Endothelial cell of umbilical vein (primary cell): Measurements from ENCODE around the gene LITAF. TPM values are rescaled to one million over a fixed set of nuclear protein-coding genes. Genes with fewer than 3 reads are reported as not detected.

ENCODE experiments used
- BruUV-seq: library from RNA; stranded (reverse); fragments of 400-500 nt; replicated peaks from 2 replicates; lab custom pipeline; 2021; lab: Mats Ljungman, UMichigan
- CTCF ChIA-PET: fragments of 300-600, 350-600 bp; sonication (Branson Sonifier 250); formaldehyde crosslinking; loops from one replicate; lab custom pipeline; 2021; ENCODE audit warnings: antibody characterized with exemption, inconsistent platforms; lab: Charles Lee
- POLR2A ChIA-PET: fragments of 300-600, 350-600 bp; sonication (Branson Sonifier 250); formaldehyde crosslinking; loops from one replicate; lab custom pipeline; 2021; ENCODE audit warnings: antibody characterized with exemption, inconsistent platforms; lab: Charles Lee
- DNase-seq: peaks from one replicate; pipeline ENCODE4 v3.0.0-alpha.2; 2011; ENCODE audit warnings: low read depth, low spot score
- FAIRE-seq: peaks from 2 replicates; lab custom pipeline; 2011; peaks lifted over from hg19 to GRCh38; lab: Jason Lieb, UNC
- H2AFZ ChIP-seq: 2 replicates; pipeline ENCODE4 v1.6.0; 2012; ENCODE audit warnings: low read depth, low read length, control low read depth, inconsistent platforms
- H3K27ac ChIP-seq: 2 replicates; pipeline ENCODE4 v1.5.1; 2011; ENCODE audit warnings: low read depth, mild to moderate bottlenecking, control low read depth, low read length, moderate library complexity; ENCODE audit not compliant: insufficient read depth
- H3K27me3 ChIP-seq, 2 experiments: 2 replicates each; pipeline versions ENCODE4 v1.6.0 to v1.6.1; 2011; ENCODE audit warnings: low read length in 2 of 2, mixed read lengths in 1 of 2; ENCODE audit not compliant: control insufficient read depth in 2 of 2, insufficient read depth in 2 of 2
- H3K36me3 ChIP-seq, 2 experiments: 2 replicates in 1 of 2; 3 replicates in 1 of 2; pipeline ENCODE4 v1.5.1; 2011; ENCODE audit warnings: low read length in 2 of 2, mild to moderate bottlenecking in 1 of 2, moderate library complexity in 1 of 2; ENCODE audit not compliant: control insufficient read depth in 2 of 2, insufficient read depth in 2 of 2; ENCODE audit errors: extremely low read depth in 1 of 2
- H3K4me1 ChIP-seq: 3 replicates; pipeline ENCODE4 v1.5.1; 2011; ENCODE audit warnings: mild to moderate bottlenecking, low read length; ENCODE audit not compliant: control insufficient read depth, insufficient read depth; ENCODE audit errors: extremely low read depth
- H3K4me2 ChIP-seq: 2 replicates; pipeline ENCODE4 v1.6.1; 2011; ENCODE audit warnings: low read length, control low read depth, mixed read lengths; ENCODE audit not compliant: insufficient read depth
- H3K4me3 ChIP-seq, 3 experiments: fragments of 200-600 bp in 1 of 3; sonication (generic), shearing (Covaris generic) in 1 of 3; replicated peaks in 1 of 3; 2 replicates each; pipeline ENCODE4 v1.5.1; 2011 to 2016; ENCODE audit warnings: control low read depth in 3 of 3, low read length in 3 of 3, mild to moderate bottlenecking in 2 of 3, inconsistent platforms in 1 of 3, low read depth in 1 of 3, moderate library complexity in 1 of 3; ENCODE audit not compliant: insufficient read depth in 1 of 3
- H3K79me2 ChIP-seq: 2 replicates; pipeline ENCODE4 v1.6.0; 2012; ENCODE audit warnings: low read length, inconsistent platforms; ENCODE audit not compliant: control insufficient read depth, insufficient read depth
- H3K9ac ChIP-seq: replicated peaks from 2 replicates; pipeline ENCODE3; 2011; ENCODE audit warnings: low read length, control low read depth; ENCODE audit not compliant: insufficient read depth; ENCODE audit errors: extremely low read depth
- H3K9me1 ChIP-seq: replicated peaks from 3 replicates; pipeline ENCODE4 v1.6.0; 2011; ENCODE audit warnings: mild to moderate bottlenecking, low read length; ENCODE audit not compliant: control insufficient read depth, insufficient read depth; ENCODE audit errors: extremely low read depth
- H3K9me3 ChIP-seq: replicated peaks from 2 replicates; pipeline ENCODE4 v1.5.1; 2012; ENCODE audit warnings: low read length, inconsistent platforms; ENCODE audit not compliant: control insufficient read depth, insufficient read depth
- H4K20me1 ChIP-seq: replicated peaks from 2 replicates; pipeline ENCODE3; 2011; ENCODE audit warnings: mild to moderate bottlenecking, low read length; ENCODE audit not compliant: control insufficient read depth, insufficient read depth; ENCODE audit errors: extremely low read depth
- EZH2 ChIP-seq: IDR thresholded peaks from 2 replicates; pipeline ENCODE4 v1.6.1; 2012; ENCODE audit warnings: borderline replicate concordance, low read depth, mild to moderate bottlenecking, moderate library complexity, low read length, inconsistent platforms; ENCODE audit not compliant: severe bottlenecking
- FOS ChIP-seq: IDR thresholded peaks from 2 replicates; pipeline ENCODE4 v1.6.1; 2011; ENCODE audit warnings: mild to moderate bottlenecking, low read length, moderate library complexity, borderline replicate concordance; ENCODE audit not compliant: insufficient read depth
- GATA2 ChIP-seq: IDR thresholded peaks from 2 replicates; pipeline ENCODE4 v1.7.0; 2011; ENCODE audit warnings: low read depth, mild to moderate bottlenecking, moderate library complexity, mixed read lengths, low read length; ENCODE audit not compliant: insufficient read length, insufficient read depth
- JUN ChIP-seq: IDR thresholded peaks from 2 replicates; pipeline ENCODE4 v1.6.1; 2011; ENCODE audit warnings: borderline replicate concordance, low read depth; ENCODE audit not compliant: insufficient read length, insufficient read depth
- MYC ChIP-seq: IDR thresholded peaks from one replicate; pipeline ENCODE4 v1.6.1; 2011; ENCODE audit warnings: mild to moderate bottlenecking, low read depth, low read length
- POLR2A ChIP-seq: IDR thresholded peaks from 2 replicates; pipeline ENCODE4 v1.6.1; 2012; ENCODE audit warnings: low read depth, mild to moderate bottlenecking, control low read depth, low read length
- POLR2AphosphoS5 ChIP-seq: IDR thresholded peaks from 2 replicates; pipeline ENCODE4 v1.6.1; 2012; ENCODE audit warnings: low read depth, mild to moderate bottlenecking, control low read depth, low read length, moderate library complexity; ENCODE audit not compliant: insufficient read depth
- dilution Hi-C: fragments of 300-500 bp; cut with MboI; formaldehyde crosslinking; loops from one replicate; pipeline ENCODE4 v1.15.0; 2019; ENCODE audit warnings: low sequenced_read_pairs; ENCODE audit not compliant: extremely low pct_ligation_motif_present
- intact Hi-C: fragments of 100-400 bp; cut with micrococcal nuclease; formaldehyde crosslinking; loops from one replicate; pipeline ENCODE4 v1.10.0; 2022
- polyA plus RNA-seq, 4 experiments: library from polyadenylated mRNA; depleted of rRNA in 3 of 4; stranded (reverse) in 3 of 4; unstranded in 1 of 4; fragments of >200 nt; gene quantifications; 2 replicates each; pipeline versions ENCODE4 v1.2.1 to v1.2.3, GENCODE V29; 2011 to 2012; ENCODE audit warnings: missing spikeins in 1 of 4
- total RNA-seq: library from RNA; stranded (reverse); gene quantifications from 2 replicates; pipeline ENCODE4 v1.2.3, GENCODE V29; 2021
- TF ChIP-seq, protein P1 (sequence below): IDR thresholded peaks from 2 replicates; pipeline ENCODE4 v1.6.1; 2011; ENCODE audit not compliant: insufficient read depth, insufficient read length
- TF ChIP-seq, protein P2 (sequence below), 2 donors: IDR thresholded peaks; 1 replicate in 1 of 2; 2 replicates in 1 of 2; pipeline ENCODE4 v1.5.1; 2011; ENCODE audit warnings: low read length in 2 of 2, mild to moderate bottlenecking in 2 of 2, moderate library complexity in 2 of 2, control low read depth in 1 of 2, inconsistent platforms in 1 of 2, low read depth in 1 of 2; ENCODE audit not compliant: insufficient read depth in 1 of 2; ENCODE audit errors: extremely low read depth in 1 of 2

LITAF gene
- total and polyA plus RNA-seq, 2 donors (not counting 3 experiments of a cell fraction or from before 2014, with no cell fraction given), result 15.2 to 27.2 TPM

DNA sequence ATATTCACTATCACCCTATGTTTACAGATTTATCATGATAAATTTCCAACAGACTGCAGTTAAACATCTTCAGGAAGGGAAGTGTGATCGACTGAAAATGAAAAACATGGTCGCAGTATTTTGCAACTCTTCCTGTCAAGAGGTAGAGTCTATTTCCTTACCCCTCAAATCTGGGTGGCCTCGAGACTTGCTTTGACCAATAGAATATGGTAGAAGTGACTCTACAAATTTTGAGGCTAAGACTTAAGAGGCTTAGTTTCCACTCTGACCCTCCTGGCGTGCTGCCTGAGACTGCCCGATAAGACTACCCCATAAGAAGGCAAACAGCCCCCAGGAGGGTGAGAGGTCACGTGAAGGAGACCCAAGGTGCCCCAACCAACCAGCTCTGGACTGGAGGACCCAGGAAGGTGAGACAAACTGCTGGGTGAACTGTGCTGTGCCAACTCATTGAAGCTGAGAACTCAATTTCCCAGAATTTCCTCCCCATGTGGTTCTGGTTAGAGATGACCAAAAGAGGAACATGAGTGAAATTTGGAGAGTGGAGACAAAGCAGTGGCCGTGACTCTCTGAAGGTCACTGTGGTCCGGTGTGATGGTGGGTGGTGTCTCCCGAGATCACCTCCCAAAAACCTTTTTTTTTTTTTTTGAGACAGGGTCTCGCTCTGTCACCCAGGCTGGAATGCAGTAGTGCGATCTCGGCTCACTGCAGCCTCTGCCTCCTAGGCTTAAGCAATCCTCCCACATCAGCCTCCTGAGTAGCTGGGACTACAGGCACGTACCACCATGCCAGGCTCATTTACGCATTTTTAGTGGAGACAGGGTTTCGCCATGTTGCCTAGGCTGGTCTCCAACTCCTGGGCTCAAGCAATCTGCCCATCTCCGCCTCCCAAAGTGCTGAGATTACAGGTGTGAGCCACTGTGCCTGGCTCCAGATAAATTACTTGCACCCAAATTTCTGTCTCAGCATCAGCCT is 38.2 kb upstream of the LITAF start:
- dilution Hi-C loops, result no loop called here
- TF ChIP-seq JUN (no peak), GATA2 (no peak), POLR2AphosphoS5 (no peak), MYC (no peak), POLR2A (no peak), FOS (no peak), EZH2 (no peak)
- TF ChIP-seq, protein P1, sequence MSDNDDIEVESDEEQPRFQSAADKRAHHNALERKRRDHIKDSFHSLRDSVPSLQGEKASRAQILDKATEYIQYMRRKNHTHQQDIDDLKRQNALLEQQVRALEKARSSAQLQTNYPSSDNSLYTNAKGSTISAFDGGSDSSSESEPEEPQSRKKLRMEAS, result no peak
- TF ChIP-seq, protein P2, sequence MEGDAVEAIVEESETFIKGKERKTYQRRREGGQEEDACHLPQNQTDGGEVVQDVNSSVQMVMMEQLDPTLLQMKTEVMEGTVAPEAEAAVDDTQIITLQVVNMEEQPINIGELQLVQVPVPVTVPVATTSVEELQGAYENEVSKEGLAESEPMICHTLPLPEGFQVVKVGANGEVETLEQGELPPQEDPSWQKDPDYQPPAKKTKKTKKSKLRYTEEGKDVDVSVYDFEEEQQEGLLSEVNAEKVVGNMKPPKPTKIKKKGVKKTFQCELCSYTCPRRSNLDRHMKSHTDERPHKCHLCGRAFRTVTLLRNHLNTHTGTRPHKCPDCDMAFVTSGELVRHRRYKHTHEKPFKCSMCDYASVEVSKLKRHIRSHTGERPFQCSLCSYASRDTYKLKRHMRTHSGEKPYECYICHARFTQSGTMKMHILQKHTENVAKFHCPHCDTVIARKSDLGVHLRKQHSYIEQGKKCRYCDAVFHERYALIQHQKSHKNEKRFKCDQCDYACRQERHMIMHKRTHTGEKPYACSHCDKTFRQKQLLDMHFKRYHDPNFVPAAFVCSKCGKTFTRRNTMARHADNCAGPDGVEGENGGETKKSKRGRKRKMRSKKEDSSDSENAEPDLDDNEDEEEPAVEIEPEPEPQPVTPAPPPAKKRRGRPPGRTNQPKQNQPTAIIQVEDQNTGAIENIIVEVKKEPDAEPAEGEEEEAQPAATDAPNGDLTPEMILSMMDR (IDR thresholded peaks at IDR 0.05; ENCODE audit: extremely low read depth in 1 of 2, insufficient read depth in 1 of 2, low read depth in 1 of 2, low read length in 2 of 2), result no peak
- Histone ChIP-seq H3K79me2 (no peaks in the 10 kb centered on the region), H3K27ac (no peak overlapping the region), H3K9ac (no peak overlapping the region), H3K9me1 (no peaks in the 10 kb centered on the region), H3K27me3 (no peaks in the 10 kb centered on the region), H3K4me3 (no peak overlapping the region), H4K20me1 (no peaks in the 10 kb centered on the region), H3K4me1 (no peaks in the 10 kb centered on the region), H3K9me3 (no peaks in the 10 kb centered on the region), H2AFZ (no peak overlapping the region), H3K36me3 (no peaks in the 10 kb centered on the region), H3K4me2 (no peak overlapping the region)
- intact Hi-C loops, result no loop called here
- FAIRE-seq (no peak), DNase-seq (no peak)
- CTCF ChIA-PET, result no interaction called here
- BruUV-seq, result no TSS peak
- POLR2A ChIA-PET, result no interaction called here
